ENCODE results near the gene MYCBPAP.

The MYCBPAP gene

DNA sequence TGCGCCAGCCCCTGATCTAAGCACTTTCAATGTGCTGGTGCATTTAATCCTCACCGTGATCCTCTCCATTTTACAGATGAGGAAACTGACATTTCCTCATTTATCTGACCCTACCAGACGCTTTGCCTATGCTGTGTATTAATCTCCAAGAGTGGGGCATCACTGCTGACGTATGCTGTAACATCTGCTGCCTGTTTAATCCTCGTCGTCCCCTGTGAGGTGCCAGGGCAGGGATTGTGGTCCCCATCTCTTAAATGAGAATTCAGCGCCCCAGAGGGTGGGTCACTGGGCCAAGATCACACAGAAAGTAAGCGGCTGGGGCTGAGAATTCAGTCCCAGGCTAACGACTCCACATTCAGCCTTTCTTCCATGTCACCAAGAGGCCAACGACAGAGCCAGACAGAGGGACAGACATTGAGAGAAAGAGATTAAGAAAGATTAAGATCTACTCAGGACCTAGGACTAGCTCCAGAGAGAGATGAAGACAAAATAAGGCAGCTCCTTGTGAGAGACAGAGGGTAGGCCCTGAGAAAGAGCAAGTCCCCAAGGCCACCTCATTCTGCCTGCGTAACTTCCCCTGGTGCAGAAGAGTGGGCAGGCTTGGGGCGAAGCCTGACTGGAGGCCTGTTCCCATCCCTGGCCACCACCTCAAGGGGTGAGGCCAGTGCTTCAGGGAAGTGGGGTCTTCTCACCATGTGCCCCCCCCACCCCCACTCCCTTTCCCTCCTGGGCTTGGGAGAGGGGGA is 65.8 kb downstream of the MYCBPAP start:
- TF ChIP-seq, protein P1, sequence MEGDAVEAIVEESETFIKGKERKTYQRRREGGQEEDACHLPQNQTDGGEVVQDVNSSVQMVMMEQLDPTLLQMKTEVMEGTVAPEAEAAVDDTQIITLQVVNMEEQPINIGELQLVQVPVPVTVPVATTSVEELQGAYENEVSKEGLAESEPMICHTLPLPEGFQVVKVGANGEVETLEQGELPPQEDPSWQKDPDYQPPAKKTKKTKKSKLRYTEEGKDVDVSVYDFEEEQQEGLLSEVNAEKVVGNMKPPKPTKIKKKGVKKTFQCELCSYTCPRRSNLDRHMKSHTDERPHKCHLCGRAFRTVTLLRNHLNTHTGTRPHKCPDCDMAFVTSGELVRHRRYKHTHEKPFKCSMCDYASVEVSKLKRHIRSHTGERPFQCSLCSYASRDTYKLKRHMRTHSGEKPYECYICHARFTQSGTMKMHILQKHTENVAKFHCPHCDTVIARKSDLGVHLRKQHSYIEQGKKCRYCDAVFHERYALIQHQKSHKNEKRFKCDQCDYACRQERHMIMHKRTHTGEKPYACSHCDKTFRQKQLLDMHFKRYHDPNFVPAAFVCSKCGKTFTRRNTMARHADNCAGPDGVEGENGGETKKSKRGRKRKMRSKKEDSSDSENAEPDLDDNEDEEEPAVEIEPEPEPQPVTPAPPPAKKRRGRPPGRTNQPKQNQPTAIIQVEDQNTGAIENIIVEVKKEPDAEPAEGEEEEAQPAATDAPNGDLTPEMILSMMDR (IDR thresholded peaks at IDR 0.05): no peak
- Histone ChIP-seq H3K27me3 (peaks cover 0 to 17% of the 10 kb centered on the region in 2 donors), H3K36me3 (no peaks in the 10 kb centered on the region), H3K9me3 (no peaks in the 10 kb centered on the region), H3K27ac (no peak overlapping the region), H3K4me1 (no peaks in the 10 kb centered on the region), H3K4me3 (no peak overlapping the region)
- intact Hi-C loops (cut with DNase I; ENCODE audit: low total_unique reads): no loop called here
- no peak for DNase-seq

- DNase-seq: no peak
- Histone ChIP-seq H3K27ac (no peak overlapping the region), H3K4me3 (no peak overlapping the region), H3K4me1 (no peaks in the 10 kb centered on the region), H3K9me3 (no peaks in the 10 kb centered on the region), H3K36me3 (no peaks in the 10 kb centered on the region), H3K27me3 (peaks cover 0 to 29% of the 10 kb centered on the region in 2 donors)
- intact Hi-C loops (cut with DNase I; ENCODE audit: low total_unique reads): no loop called here
- TF ChIP-seq, protein P1 (IDR thresholded peaks at IDR 0.05): no peak
Observed at GRCh38 chr17:50575581-50576210, 67.5 kb downstream of the MYCBPAP start.

DNA sequence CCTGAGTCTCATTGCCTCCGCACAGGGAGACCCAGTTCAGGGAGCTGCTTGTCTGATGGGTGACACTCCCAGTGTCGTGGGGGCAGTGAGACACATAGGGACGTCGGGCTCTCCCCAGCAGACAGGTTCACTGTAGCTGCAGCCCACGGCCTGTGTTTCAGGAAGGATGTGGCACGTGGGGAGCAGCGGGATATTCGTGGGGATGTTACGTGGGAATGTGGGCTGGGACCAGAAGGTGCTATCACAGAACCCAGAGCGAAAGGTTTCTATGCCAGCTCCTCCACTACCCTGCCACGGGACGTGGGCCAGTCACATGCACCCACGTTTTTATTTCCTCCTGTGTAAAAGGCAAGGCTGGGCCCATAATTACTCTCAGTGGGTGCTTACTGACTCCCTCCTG is 68.6 kb downstream of the MYCBPAP start:
- peaks cover 0 to 32% of the 10 kb centered on the region in 2 donors for H3K27me3 ChIP-seq
- DNase-seq: no peak

GRCh38 chr17:50577451-50577954 is 69.3 kb downstream of the MYCBPAP start:
- Histone ChIP-seq H3K36me3 (no peaks in the 10 kb centered on the region), H3K27ac (no peak overlapping the region), H3K4me1 (no peaks in the 10 kb centered on the region), H3K27me3 (peaks cover 0 to 32% of the 10 kb centered on the region in 2 donors), H3K9me3 (no peaks in the 10 kb centered on the region), H3K4me3 (no peak overlapping the region)
- no peak for DNase-seq
- TF ChIP-seq, protein P1 (IDR thresholded peaks at IDR 0.05): no peak
- intact Hi-C loops (cut with DNase I; ENCODE audit: low total_unique reads): no loop called here

More for the DNA sequence above, 68.6 kb downstream of the MYCBPAP start:
- no peaks in the 10 kb centered on the region for H3K4me1 ChIP-seq
- TF ChIP-seq, protein P1 (IDR thresholded peaks at IDR 0.05): no peak
- intact Hi-C loops (cut with DNase I; ENCODE audit: low total_unique reads): no loop called here
- H3K9me3 ChIP-seq: no peaks in the 10 kb centered on the region
- no peak overlapping the region for H3K27ac ChIP-seq
- no peak overlapping the region for H3K4me3 ChIP-seq
- no peaks in the 10 kb centered on the region for H3K36me3 ChIP-seq

- TF ChIP-seq, protein P1 (IDR thresholded peaks at IDR 0.05): no peak
- peaks cover 0 to 32% of the 10 kb centered on the region in 2 donors for H3K27me3 ChIP-seq
- no peaks in the 10 kb centered on the region for H3K9me3 ChIP-seq
- no peaks in the 10 kb centered on the region for H3K36me3 ChIP-seq
- no peaks in the 10 kb centered on the region for H3K4me1 ChIP-seq
- no peak overlapping the region for H3K4me3 ChIP-seq
- no peak for DNase-seq
- intact Hi-C loops (cut with DNase I; ENCODE audit: low total_unique reads): no loop called here
- H3K27ac ChIP-seq: no peak overlapping the region
Observed at GRCh38 chr17:50578173-50578572, 69.9 kb downstream of the MYCBPAP start.

All from tibial artery (tissue), 4 donors.